Vagina (tissue), 2 donors: ENCODE results near the gene NRXN3.

Source experiments
- POLR2A ChIP-seq, 2 donors: fragments of 450-650 bp; IDR thresholded peaks; one replicate each; pipeline ENCODE4 v1.6.1; 2017; ENCODE audit warnings: antibody characterized with exemption in 2 of 2, mild to moderate bottlenecking in 2 of 2, moderate library complexity in 2 of 2
- TF ChIP-seq, protein P1 (sequence below), 3 experiments: fragments of 450-650 bp in 2 of 3; fragments of 200-600 bp in 1 of 3; sonication (generic) in 1 of 3; IDR thresholded peaks; one replicate each; pipeline ENCODE4 v1.5.1; 2017 to 2019; ENCODE audit warnings: antibody characterized with exemption in 3 of 3, mild to moderate bottlenecking in 2 of 3, moderate library complexity in 2 of 3

DNA sequence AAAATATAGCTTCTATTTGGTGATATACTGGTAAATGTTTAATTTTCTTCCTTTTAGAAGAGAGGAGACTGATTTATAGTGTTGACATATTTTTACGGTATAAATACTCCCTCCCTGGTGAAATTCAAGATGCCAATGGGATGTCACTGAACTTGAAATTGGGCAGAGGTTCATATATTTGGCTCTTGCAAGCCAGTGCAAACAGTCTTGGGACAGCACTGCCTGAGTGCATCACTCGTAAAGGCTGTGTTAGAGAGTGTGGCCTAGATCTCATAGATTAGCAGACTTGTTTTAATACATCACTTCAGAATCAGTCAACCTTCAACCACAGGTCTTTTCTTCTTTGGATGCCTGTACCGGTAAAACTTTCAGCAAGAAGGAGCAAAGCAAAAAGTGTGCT lies 681.0 kb downstream of the NRXN3 start:
- TF ChIP-seq, protein P1, sequence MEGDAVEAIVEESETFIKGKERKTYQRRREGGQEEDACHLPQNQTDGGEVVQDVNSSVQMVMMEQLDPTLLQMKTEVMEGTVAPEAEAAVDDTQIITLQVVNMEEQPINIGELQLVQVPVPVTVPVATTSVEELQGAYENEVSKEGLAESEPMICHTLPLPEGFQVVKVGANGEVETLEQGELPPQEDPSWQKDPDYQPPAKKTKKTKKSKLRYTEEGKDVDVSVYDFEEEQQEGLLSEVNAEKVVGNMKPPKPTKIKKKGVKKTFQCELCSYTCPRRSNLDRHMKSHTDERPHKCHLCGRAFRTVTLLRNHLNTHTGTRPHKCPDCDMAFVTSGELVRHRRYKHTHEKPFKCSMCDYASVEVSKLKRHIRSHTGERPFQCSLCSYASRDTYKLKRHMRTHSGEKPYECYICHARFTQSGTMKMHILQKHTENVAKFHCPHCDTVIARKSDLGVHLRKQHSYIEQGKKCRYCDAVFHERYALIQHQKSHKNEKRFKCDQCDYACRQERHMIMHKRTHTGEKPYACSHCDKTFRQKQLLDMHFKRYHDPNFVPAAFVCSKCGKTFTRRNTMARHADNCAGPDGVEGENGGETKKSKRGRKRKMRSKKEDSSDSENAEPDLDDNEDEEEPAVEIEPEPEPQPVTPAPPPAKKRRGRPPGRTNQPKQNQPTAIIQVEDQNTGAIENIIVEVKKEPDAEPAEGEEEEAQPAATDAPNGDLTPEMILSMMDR (IDR thresholded peaks at IDR 0.05): no peak
- no peak for TF ChIP-seq POLR2A (IDR thresholded peaks at IDR 0.05)
